ENCODE data around the gene SOX6.

SOX6 gene

DNA sequence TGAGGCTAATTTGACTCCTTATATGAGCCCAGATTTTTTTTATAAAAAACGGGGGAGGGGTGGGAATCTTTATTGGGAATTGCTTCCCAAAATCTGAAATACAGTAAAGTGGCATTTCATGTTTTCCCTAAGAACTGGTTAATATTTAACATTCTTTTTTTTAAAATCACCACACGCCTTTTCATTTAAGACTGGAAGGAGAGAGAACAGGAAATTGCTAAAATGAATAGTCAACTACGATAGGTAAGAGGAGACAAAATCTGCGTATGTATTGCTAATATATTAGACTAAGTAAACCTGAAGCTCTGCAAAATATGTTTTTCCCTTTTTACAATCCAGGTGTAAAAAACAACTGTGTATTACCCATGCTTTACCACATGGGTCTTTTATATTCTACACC is 57.0 kb downstream of the SOX6 start:
- Histone ChIP-seq H3K4me1 (ENCODE audit: control insufficient read depth, low read length) (no peaks in the 10 kb centered on the region), H3K27me3 (ENCODE audit: control insufficient read depth, low read length) (no peaks in the 10 kb centered on the region), H3F3A (ENCODE audit: control insufficient read depth, insufficient read depth) (no peaks in the 10 kb centered on the region), H3K79me2 (ENCODE audit: control insufficient read depth, low read length) (no peaks in the 10 kb centered on the region), H3K9me2 (replicated peaks; ENCODE audit: control insufficient read depth, low read length) (no peaks in the 10 kb centered on the region), H3K4me2 (ENCODE audit: low read length) (no peak overlapping the region), H4K20me1 (ENCODE audit: control insufficient read depth, insufficient read depth, low read depth, low read length) (no peaks in the 10 kb centered on the region), H3K27ac (ENCODE audit: low read depth, low read length) (no peak overlapping the region), H3K36me3 (ENCODE audit: control insufficient read depth, low read length) (no peaks in the 10 kb centered on the region), H3K4me3 (ENCODE audit: low read length) (no peak overlapping the region), H3K9me3 (ENCODE audit: control insufficient read depth, insufficient read depth, low read length) (no peaks in the 10 kb centered on the region)
- TF ChIP-seq, protein P1, sequence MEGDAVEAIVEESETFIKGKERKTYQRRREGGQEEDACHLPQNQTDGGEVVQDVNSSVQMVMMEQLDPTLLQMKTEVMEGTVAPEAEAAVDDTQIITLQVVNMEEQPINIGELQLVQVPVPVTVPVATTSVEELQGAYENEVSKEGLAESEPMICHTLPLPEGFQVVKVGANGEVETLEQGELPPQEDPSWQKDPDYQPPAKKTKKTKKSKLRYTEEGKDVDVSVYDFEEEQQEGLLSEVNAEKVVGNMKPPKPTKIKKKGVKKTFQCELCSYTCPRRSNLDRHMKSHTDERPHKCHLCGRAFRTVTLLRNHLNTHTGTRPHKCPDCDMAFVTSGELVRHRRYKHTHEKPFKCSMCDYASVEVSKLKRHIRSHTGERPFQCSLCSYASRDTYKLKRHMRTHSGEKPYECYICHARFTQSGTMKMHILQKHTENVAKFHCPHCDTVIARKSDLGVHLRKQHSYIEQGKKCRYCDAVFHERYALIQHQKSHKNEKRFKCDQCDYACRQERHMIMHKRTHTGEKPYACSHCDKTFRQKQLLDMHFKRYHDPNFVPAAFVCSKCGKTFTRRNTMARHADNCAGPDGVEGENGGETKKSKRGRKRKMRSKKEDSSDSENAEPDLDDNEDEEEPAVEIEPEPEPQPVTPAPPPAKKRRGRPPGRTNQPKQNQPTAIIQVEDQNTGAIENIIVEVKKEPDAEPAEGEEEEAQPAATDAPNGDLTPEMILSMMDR (IDR thresholded peaks at IDR 0.05; ENCODE audit: low read depth, low read length, poor library complexity, severe bottlenecking) = no peak
- no peak for TF ChIP-seq EZH2phosphoT487 (IDR thresholded peaks at IDR 0.05; ENCODE audit: borderline replicate concordance, low read length)

- Histone ChIP-seq H3K79me2 (ENCODE audit: control insufficient read depth, low read length) (no peaks in the 10 kb centered on the region), H3K27ac (ENCODE audit: low read depth, low read length) (no peak overlapping the region), H3K9me3 (ENCODE audit: control insufficient read depth, insufficient read depth, low read length) (no peaks in the 10 kb centered on the region), H3K4me3 (ENCODE audit: low read length) (no peak overlapping the region), H3K36me3 (ENCODE audit: control insufficient read depth, low read length) (no peaks in the 10 kb centered on the region), H3K4me1 (ENCODE audit: control insufficient read depth, low read length) (no peaks in the 10 kb centered on the region), H3K27me3 (ENCODE audit: control insufficient read depth, low read length) (no peaks in the 10 kb centered on the region), H4K20me1 (ENCODE audit: control insufficient read depth, insufficient read depth, low read depth, low read length) (no peaks in the 10 kb centered on the region), H3K4me2 (ENCODE audit: low read length) (no peak overlapping the region), H3F3A (ENCODE audit: control insufficient read depth, insufficient read depth) (no peaks in the 10 kb centered on the region), H3K9me2 (replicated peaks; ENCODE audit: control insufficient read depth, low read length) (no peaks in the 10 kb centered on the region)
- no peak for TF ChIP-seq EZH2phosphoT487 (IDR thresholded peaks at IDR 0.05; ENCODE audit: borderline replicate concordance, low read length)
- TF ChIP-seq, protein P1 (IDR thresholded peaks at IDR 0.05; ENCODE audit: low read depth, low read length, poor library complexity, severe bottlenecking) = no peak
Measured at GRCh38 chr11:16297332-16297731, 59.0 kb downstream of the SOX6 start.

GRCh38 chr11:16296273-16296672 is 60.1 kb downstream of the SOX6 start:
- Histone ChIP-seq H3K4me3 (ENCODE audit: low read length) (no peak overlapping the region), H3F3A (ENCODE audit: control insufficient read depth, insufficient read depth) (no peaks in the 10 kb centered on the region), H3K36me3 (ENCODE audit: control insufficient read depth, low read length) (no peaks in the 10 kb centered on the region), H3K79me2 (ENCODE audit: control insufficient read depth, low read length) (no peaks in the 10 kb centered on the region), H3K27me3 (ENCODE audit: control insufficient read depth, low read length) (no peaks in the 10 kb centered on the region), H3K27ac (ENCODE audit: low read depth, low read length) (no peak overlapping the region), H3K4me1 (ENCODE audit: control insufficient read depth, low read length) (no peaks in the 10 kb centered on the region), H3K4me2 (ENCODE audit: low read length) (no peak overlapping the region), H3K9me3 (ENCODE audit: control insufficient read depth, insufficient read depth, low read length) (no peaks in the 10 kb centered on the region), H4K20me1 (ENCODE audit: control insufficient read depth, insufficient read depth, low read depth, low read length) (no peaks in the 10 kb centered on the region), H3K9me2 (replicated peaks; ENCODE audit: control insufficient read depth, low read length) (no peaks in the 10 kb centered on the region)
- no peak for TF ChIP-seq EZH2phosphoT487 (IDR thresholded peaks at IDR 0.05; ENCODE audit: borderline replicate concordance, low read length)
- TF ChIP-seq, protein P1 (IDR thresholded peaks at IDR 0.05; ENCODE audit: low read depth, low read length, poor library complexity, severe bottlenecking) = no peak

GRCh38 chr11:16295592-16295991 is 60.8 kb downstream of the SOX6 start:
- TF ChIP-seq EZH2phosphoT487 (IDR thresholded peaks at IDR 0.05; ENCODE audit: borderline replicate concordance, low read length) = no peak
- TF ChIP-seq, protein P1 (IDR thresholded peaks at IDR 0.05; ENCODE audit: low read depth, low read length, poor library complexity, severe bottlenecking) = no peak

More at GRCh38 chr11:16295592-16295991, 60.8 kb downstream of the SOX6 start:
- Histone ChIP-seq H3K27me3 (ENCODE audit: control insufficient read depth, low read length) (no peaks in the 10 kb centered on the region), H3K4me3 (ENCODE audit: low read length) (no peak overlapping the region), H3K4me2 (ENCODE audit: low read length) (no peak overlapping the region), H3K27ac (ENCODE audit: low read depth, low read length) (no peak overlapping the region), H3K36me3 (ENCODE audit: control insufficient read depth, low read length) (no peaks in the 10 kb centered on the region), H3K9me2 (replicated peaks; ENCODE audit: control insufficient read depth, low read length) (no peaks in the 10 kb centered on the region), H4K20me1 (ENCODE audit: control insufficient read depth, insufficient read depth, low read depth, low read length) (no peaks in the 10 kb centered on the region), H3F3A (ENCODE audit: control insufficient read depth, insufficient read depth) (no peaks in the 10 kb centered on the region), H3K79me2 (ENCODE audit: control insufficient read depth, low read length) (no peaks in the 10 kb centered on the region), H3K4me1 (ENCODE audit: control insufficient read depth, low read length) (no peaks in the 10 kb centered on the region), H3K9me3 (ENCODE audit: control insufficient read depth, insufficient read depth, low read length) (no peaks in the 10 kb centered on the region)
